HG02763 (cell line): ENCODE data around the gene CHRNA4.
"Not testable (repeated sequence)": the region's sequence is repeated elsewhere in the genome, so short reads cannot be mapped to it uniquely, and the experiment has no call there.

Experiments
- ATAC-seq: cut with Tn5 transposase; IDR thresholded peaks from one replicate; pipeline ENCODE4 v1.9.1; 2021; ENCODE audit warnings: mild to moderate bottlenecking, moderate library complexity; ENCODE audit not compliant: unreplicated experiment

The CHRNA4 gene

DNA sequence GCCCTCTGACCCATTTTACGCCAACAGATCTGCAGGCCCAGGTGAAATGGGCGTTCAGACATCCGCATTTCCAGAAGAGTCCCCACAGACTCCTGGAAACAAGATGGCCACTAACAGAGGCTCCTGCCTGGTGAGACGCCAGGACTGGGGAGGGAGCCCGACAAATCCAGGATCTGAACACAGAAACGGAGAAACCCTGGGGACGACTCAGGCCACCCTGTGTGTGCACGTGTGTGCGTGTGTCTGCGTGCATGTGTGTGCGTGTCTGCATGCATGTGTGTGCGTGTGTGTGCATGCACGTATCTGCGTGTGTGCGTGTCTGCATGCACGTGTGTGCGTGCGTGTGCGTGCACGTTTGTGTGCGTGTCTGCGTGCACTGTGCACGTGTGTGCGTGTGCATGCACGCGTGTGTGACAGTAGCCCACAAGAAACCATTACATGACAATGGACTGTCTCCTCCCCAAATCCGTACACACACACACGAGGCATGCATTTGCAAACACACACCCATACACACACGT is 24.9 kb downstream of the CHRNA4 start:
- no peak for ATAC-seq

DNA sequence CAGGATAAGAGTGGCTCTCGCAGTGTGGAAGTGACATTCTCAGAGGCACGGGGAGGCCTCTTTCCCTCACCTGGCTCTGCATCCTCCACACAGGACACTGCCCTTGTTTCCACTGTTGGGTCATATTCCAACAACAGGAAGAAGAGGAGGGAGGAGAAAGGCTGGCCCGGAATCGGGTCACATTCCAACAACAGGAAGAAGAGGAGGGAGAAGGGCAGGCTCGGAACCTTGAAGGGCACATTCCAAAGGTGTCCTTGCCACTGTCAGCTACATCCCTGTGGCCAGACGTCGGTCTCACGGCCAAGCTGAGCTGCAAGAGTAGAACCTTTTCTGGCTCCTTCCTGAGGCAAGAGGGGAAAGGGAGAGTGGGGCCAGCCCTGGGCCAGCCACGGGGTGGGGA is 25.4 kb downstream of the CHRNA4 start:
- no peak for ATAC-seq

DNA sequence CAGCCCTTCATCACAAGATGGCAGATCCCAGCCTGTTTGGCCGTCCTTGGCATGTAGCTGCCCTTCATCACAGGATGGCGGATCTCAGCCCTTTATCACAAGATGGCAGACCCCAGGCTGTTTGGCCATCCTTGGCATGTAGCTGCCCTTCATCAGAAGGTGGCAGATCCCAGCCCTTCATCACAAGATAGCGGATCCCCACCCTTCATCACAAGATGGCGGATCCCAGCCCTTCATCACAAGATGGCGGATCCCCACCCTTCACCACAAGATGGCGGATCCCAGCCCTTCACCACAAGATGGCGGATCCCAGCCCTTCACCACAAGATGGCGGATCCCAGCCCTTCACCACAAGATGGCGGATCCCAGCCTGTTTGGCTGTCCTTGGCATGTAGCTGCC is 26.1 kb downstream of the CHRNA4 start:
- not testable (repeated sequence) for ATAC-seq

DNA sequence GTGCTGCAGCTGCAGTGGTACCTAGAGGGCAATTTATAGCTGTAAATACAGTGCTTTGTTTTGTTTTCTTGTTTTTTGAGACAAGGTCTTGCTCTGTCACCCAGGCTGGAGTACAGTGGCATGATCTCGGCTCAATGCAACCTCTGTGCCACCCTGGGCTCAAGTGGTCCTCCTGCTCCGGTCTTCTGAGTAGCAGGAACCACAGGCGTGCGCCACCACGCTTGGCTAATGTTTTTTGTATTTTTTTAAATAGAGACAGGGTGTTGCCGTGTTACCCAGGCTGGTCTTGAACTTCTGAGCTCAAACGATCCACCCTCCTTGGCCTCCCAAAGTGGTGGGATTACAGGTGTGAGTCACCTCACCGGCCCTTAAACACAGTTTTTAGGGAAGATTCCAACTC is 26.8 kb downstream of the CHRNA4 start:
- no peak for ATAC-seq

DNA sequence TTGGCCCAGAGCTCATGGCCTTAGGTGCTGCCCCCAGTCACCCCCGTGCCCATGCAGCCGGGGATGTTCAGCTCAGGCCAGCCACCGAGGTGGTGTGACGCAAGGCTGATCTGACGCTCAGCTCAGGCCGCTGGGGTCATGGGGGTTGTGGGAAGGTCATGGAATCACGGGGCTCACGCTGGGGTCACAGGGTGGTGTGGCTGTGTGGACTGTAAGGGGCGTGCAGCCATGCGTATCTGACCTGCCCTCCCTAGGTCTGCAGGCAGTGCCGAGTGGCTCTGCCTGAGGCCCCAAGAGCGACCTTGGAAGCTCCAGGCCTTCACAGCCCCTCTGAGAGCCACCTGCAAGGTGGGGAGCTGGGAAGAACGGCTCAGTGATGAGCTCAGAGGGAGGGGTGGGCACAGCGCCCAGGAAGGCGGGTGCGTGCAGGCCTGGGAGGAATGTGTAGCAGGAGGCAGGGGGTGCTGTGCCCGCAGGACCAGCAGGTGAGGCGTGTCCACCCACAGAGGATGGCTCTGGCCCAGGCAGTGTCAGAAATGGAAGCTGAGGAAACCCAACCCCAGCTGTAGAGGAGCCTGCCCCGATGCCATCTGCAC is 27.8 kb downstream of the CHRNA4 start:
- no peak for ATAC-seq

DNA sequence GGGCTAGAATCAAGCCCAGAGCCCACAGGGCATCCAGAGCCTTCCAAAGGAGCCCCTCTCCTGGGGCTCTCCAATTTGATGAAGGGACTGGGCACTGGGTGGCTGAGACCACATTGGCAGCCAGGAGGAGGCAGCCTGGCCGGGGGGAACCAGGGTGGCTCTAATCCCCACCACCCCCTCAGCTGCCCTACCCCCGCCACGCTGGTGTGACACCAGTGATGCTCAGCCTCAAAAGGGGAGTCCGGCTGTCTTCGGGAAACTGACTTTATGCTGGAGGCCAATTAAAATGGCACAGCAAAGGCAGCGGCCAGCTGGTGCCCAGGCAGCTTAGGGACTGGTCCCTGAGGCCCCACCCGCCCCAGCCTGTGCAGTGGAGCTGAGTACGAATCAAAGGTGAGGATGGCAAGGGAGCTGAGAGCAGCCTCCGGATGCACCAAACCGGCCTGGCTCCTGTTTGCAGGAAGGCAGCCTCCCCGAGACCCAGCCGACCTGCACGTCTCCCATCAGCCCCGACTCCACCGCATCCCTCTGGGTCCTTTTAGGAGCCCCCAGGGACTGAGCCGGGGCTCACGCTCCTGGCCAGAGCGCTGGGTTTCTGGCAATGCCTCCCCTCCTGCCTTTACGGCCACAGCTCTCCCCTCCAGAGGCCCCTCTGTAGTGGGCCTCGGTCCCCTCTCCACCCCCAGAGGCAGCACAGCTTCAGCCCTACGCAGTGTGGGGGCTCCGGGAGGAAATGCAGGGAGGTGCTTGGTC is 28.5 kb downstream of the CHRNA4 start:
- no peak for ATAC-seq

DNA sequence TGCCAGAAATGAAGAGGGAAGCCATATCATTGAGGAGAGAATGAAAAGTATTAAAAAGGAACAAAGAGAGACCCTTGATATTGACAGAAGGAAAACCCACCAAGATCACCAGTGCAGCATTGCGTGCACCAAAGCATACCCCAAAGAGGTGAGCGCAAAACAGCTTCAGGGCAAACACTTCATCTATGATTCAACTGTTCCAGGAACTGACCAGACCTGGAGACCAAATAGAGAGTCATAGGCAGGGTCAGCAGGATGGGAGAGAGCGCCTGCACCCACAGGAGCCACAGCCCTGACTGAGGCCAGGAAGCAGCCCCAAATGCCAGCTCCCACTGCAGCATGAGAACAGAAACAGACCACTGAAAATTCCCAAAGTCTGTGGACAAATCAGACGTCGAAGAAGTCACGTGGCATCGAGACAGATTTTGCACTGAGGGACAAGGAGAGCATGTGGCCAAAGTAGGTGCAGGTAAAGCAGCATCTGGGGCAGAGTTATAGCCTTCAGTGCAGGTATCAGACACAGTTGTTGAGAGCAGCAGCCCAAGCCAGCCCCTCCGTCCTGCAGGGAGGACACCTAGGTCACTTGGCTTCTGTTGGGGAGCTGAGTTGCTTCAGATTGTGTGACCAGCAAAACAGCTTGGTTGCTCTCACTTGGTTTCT is 29.3 kb downstream of the CHRNA4 start:
- no peak for ATAC-seq

DNA sequence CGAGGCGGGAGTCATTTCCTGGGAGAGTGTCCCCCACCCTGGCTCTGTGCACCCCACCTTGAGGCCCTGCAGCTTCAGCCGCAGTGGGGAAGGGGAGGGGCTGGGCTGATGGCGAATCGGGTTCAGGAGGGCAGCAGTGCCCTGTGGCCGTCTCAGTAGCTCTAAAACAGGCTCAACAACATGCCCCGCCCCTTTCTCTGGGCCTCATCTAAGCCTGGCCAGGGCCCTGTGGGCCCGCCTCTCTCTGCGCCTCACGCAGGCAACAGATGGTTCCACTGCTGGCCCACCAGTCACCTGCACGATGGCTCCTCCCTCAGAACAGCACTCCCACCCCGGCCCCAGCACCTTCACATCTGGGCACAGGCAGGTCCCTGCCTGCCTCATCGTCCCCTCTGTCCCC is 30.2 kb downstream of the CHRNA4 start:
- no peak for ATAC-seq

DNA sequence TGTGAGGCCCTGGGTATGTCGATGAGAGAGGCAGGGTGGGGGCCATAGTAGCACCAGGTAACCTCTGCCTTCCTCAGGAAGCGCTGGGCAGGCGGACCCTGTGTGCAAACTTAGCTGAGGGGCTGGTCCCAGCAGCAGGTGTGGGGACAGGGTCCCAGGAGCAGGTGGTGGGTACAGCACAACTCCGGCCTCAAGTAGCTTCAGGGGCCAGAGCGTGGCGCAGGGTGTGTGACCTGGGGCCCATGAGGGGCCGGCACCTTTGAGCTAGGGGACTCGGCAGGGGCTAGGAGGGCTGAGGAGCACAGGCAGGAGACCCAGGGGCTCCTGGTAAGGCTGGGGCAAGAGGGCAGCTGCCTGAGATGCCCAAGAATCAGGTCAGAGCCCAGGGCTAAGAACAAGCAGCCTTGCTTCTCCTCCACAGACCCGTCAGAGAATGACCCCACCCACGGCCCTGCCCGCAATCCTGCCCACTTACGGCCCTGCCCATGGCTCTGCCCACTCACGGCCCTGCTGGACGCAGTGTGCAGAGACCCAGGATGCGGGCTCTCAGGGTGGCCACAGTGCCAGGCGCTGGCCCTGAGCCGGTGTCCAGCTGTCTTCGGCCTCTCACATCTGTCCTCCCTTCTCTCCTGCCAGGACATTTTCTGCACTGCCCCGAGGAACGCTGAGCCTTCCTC is 30.9 kb downstream of the CHRNA4 start:
- ATAC-seq: no peak

DNA sequence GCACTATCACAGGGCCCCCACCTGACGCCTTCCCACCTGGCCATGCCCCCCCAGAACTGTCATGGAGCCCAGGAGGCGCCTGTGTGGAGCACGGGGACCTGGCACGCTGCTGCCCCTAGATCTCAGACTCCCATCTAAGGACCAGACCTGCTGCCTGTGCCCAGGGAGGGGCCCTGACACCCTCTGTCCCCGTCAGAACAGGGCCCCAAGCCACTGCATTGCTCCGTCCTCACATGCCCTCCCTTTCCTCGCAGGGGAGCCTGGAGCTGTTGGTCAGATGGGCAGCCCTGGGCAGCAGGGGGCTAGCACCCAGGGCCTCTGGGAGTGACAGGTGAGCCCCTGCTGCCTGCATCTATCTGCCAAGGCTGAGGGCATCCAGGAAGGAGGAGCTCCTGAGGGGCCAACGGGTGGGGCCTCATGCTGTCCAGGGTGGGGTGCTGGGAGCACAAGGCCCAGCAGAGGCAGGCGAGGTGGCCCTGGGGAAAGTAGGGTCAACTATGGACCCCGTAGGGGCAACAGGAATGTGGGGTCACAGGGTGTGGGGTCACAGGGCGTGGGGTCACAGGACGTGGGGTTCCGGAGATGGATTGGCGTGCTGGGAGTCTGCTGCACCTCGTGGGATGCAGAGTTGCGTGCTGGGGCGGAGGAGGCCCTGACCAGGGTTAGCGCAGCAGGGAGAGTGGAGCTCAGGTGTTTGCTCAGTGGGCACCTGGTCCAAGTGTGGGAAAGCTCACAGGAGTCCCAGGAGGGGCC is 31.6 kb downstream of the CHRNA4 start:
- no peak for ATAC-seq

DNA sequence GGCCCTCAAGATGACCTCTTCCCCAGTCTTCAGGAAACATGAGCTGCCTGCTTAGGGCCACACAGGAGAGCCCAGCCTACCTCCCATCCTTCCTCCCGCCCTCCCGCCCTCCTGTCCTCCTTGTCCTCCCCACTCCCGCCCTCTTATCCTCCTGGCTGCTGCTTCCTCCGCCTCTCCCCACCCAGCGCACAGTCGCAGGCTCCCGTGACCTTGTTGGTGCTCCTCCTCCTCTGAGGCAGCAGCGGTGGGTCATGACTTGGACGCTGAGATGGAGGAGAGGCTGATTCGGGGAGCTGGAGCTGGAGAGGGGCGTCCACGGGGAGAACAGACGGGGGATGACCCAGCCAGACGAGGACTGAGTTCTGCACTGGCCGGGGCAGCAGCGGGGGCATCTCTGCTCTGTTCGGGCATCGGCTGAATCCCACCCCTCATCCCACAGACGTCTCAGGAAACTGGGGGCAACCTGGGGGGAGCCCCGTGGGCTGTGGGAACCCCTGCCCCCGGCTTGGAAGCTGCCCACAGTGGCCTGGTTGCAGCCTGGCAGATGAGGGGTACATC is 32.4 kb downstream of the CHRNA4 start:
- ATAC-seq: no peak

DNA sequence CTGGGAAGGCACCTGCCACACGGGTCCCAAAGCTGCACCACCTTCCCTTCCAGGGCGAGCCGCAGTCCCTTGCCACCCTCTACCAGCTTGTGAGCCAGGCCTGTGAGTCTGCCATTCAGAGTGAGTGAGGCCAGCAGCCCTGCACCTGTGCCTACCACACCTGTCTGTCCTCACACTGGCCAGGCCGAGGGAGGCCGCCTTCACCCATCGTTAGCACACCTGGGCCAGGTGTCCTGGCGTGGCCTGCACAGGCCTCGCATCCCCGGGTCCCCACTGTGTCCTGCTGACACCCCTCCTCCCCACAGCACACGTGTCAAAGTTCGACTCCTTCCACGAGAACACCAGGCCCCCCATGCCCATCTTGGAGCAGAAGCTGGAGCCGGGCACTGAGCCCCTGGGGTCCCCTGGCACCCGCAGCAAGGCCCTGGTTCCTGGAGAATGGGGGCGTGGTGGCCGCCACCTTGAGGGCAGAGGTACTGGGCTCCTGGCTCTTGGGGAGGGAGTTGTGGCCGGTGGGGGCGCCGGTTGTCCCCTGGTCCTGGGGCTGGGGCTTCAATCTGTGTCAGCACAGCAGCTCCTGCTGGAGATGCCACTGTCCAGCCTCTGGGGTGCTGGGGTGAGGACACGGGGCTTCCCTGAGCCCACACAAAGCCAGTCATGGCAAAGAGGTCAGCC is 33.0 kb downstream of the CHRNA4 start:
- ATAC-seq: no peak

DNA sequence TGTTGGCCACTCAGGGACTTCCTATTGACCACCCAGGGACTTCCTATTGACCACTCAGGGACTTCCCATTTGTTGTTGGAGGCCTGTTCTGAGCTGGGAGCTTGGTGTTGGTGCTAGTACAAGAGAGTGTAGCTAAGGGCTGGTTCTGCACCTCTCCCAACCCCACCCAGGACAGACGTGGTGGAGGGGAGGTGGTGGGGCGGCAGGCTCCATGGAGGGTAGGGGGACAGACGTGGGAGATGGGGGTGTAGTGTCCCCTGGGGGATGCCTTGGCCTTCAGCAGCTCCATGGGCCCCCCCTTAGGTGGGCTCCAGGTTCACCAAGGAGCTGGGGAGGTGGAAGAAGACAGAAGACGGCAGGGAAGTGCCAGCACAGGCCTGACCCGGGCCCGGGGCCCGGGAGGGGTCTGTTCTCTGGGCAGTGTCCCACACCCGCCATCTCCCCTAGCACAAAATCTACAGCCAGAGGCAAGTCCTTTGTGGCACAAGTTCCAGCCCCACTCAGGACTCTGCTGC is 33.9 kb downstream of the CHRNA4 start:
- no peak for ATAC-seq

DNA sequence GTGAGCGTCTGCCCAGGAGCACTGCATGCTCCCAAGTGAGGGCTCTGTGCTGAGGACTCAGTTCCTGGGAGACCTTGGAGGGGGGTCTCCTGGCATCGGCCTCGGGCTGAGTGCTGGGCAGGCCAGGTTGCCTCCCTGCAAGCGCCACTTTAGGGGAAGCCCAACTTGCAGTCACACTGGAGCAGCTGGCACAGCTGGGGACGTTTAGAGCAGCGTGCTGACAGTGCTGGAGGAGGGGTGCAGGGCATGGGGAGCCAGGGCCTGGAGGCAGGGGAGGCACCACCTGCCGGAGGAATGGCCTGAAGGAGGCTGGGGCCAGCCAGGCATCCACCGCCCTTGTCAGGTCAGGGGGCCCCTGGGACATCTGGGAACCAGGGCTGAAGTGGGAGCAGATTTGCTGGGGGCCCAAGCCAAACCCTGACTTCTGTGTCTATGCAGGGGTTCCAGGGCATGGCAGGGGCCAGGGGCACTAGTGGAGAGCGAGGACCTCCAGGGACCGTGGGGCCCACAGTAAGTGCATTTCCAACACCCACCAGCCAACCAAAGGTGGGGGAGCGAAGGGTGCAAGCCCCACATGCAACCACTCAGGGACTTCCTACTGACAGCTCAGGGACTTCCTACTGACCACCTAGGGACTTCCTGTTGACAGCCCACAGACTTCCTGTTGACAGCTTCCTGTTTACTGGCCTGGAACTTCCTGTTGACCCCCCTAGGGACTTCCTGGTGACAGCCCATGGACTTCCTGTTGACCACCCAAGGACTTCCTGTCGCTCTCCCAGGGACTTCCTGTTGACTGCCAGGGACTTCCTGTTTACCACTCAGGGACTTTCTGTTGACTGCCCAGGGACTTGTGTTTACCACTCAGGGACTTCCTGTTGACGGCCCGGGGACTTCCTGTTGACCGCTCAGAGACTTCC is 34.6 kb downstream of the CHRNA4 start:
- no peak for ATAC-seq

DNA sequence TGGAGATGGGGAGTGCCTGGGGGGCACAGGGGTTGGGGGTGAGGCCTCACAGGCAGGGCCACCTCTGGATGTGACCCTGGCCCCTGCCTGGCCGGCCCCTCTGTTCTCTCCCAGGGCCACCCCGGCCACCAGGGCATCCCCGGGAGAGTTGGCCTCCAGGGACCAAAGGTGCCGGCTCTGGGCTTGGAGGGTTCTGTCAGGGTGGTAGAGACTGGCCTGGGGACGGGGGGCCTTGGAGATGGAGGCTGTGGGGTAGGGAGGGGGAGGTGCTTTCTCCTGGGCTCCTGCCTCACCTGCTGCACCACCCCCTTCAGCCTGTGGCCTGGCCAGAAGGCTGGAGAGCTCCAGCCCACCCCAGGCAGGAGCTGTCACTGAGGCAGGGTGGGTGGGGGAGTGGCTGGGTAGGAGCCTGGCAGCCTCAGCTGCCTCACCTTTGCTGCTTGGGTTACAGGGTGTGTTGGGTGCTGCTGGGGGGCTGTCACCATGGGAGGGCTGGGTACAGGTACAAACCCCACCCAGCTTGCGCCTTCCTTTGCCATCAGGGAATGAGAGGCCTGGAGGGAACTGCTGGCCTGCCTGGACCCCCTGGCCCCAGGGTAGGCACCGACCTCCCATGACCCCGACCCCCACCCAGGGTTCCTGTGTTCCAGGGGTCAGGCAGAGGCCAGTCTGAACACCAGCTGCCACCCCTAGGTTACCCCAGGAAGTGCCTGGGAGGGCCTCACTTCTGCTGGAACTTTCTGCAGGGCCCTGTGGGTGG is 35.4 kb downstream of the CHRNA4 start:
- no peak for ATAC-seq

DNA sequence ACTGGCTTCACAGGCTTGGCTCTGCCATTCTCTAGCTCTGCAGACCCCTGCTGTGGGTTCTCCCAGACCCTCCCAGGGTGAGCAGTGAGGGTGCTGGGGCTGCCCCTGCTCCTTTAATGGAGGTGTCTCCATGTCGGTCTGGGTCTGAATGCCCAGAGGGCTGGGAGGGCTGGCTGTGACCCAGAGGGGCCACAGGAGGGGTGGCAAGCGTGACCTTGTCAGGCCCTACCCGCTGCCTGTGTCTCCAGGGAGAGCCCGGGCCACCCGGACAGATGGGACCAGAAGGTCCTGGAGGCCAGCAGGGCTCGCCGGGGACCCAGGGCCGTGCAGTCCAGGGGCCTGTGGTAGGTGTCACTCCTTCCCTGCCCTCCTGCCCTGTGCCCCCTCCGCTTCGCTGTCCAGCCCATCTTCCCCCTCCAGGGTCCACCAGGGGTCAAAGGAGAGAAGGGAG is 36.1 kb downstream of the CHRNA4 start:
- ATAC-seq: no peak

DNA sequence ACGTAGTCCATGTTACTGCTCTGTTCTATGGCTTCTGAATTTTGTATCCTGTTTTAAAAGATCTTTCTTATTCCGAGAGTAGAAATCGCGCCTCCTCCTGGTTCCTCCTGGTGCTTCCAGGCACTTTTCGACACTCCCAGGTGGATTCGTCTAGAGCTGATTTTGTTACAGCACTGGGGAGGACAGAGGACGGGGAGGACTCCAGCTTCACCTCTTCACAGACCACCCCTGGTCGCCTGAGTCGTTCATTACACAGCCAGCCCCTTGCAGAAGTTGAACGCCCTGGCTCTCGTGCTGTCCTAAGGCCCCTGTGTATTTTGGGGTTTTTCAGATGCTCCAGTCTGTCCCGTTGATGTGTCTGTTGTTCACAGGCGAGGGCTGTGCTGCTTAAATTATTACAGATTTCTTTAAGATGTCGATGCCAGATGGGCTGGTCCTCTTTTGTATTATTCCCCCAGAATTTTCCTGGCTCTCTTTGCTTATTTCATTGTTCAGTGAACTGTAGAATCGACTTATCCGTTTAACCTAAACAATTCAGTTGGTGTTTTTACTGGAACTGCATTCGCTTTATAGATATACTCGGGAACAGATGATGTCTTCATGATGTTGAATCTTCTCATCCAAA is 37.7 kb downstream of the CHRNA4 start:
- no peak for ATAC-seq

DNA sequence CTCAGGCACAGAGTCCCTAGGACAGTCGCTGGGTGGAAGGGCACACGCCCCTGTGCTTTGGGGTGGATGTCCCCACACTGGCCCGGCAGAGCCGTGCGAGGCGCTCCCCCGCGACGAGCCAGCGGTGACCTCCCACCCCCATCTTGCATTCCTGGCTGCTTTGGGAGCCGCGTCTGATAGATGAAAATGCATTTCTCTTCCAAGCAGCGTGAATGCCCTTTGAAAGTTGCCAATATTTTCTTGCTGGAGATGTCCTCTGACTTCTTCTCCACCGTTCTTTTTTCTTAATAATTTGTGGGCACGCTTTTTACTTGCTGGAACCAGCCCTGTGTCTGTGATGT is 38.2 kb downstream of the CHRNA4 start:
- no peak for ATAC-seq
